Keratinocyte (primary cell): Measurements from ENCODE around the gene CCDC7.

Source experiments
- CTCF ChIP-seq, 3 experiments: IDR thresholded peaks in 1 of 3; conservative IDR thresholded peaks in 1 of 3; optimal IDR thresholded peaks in 1 of 3; 2 replicates in 2 of 3; 3 replicates in 1 of 3; pipeline versions ENCODE3 to v1.5.1; 2011; ENCODE audit warnings: low read length in 3 of 3, mild to moderate bottlenecking in 3 of 3, moderate library complexity in 2 of 3, control low read depth in 1 of 3, inconsistent platforms in 1 of 3; ENCODE audit not compliant: insufficient read depth in 2 of 3; ENCODE audit errors: extremely low read depth in 1 of 3
- EZH2 ChIP-seq: IDR thresholded peaks from one replicate; pipeline ENCODE4 v1.6.1; 2012; ENCODE audit warnings: inconsistent platforms, mild to moderate bottlenecking, low read length, moderate library complexity

GRCh38 chr10:32744321-32744720 lies 298.4 kb downstream of the CCDC7 start:
- TF ChIP-seq CTCF (optimal IDR thresholded peaks at IDR 0.05 in 1 of 3, IDR thresholded peaks at IDR 0.05 in 1 of 3, conservative IDR thresholded peaks at IDR 0.05 in 1 of 3; ENCODE audit: extremely low read depth in 1 of 3, insufficient read depth in 2 of 3, low read length in 3 of 3) (no peak), EZH2 (no peak)
